Right lobe of liver (tissue), 6 donors: Measurements from ENCODE around the gene ARHGEF2. TPM values are rescaled to one million over a fixed set of nuclear protein-coding genes. Genes with fewer than 3 reads are reported as not detected.

Experiments
- ATAC-seq, 4 donors: fragments of 200-7000 bp; cut with Tn5 transposase; one replicate each; pipeline ENCODE4 v1.9.1; 2020; ENCODE audit warnings: mild to moderate bottlenecking in 4 of 4, moderate library complexity in 4 of 4
- DNase-seq, 3 donors: peaks; one replicate each; pipeline ENCODE4 v3.0.0-alpha.2; 2020
- H3K27ac ChIP-seq, 3 donors: fragments of 200-600 bp; one replicate each; pipeline ENCODE4 v1.8.0; 2022
- H3K27me3 ChIP-seq, 2 donors: fragments of 200-600 bp; one replicate each; pipeline ENCODE4 v1.8.0; 2022
- H3K36me3 ChIP-seq, 4 donors: fragments of 200-600 bp; sonication (generic) in 1 of 4; one replicate each; pipeline versions ENCODE4 v1.5.1 to v1.8.0; 2017 to 2022; ENCODE audit warnings: control low read depth in 1 of 4
- H3K4me1 ChIP-seq, 4 donors: fragments of 200-600 bp; sonication (generic) in 1 of 4; one replicate each; pipeline versions ENCODE4 v1.5.1 to v1.8.0; 2017 to 2022; ENCODE audit warnings: control low read depth in 1 of 4
- H3K4me3 ChIP-seq, 3 donors: fragments of 200-600 bp; one replicate each; pipeline ENCODE4 v1.8.0; 2022
- H3K9me3 ChIP-seq, 4 donors: fragments of 200-600 bp; sonication (generic) in 1 of 4; one replicate each; pipeline versions ENCODE4 v1.5.1 to v1.8.0; 2017 to 2022; ENCODE audit warnings: control low read depth in 1 of 4
- POLR2A ChIP-seq: fragments of 450-650 bp; IDR thresholded peaks from one replicate; pipeline ENCODE4 v1.6.1; 2017; ENCODE audit warnings: antibody characterized with exemption, mild to moderate bottlenecking
- WGBS: methylation state at CpG from one replicate; pipeline ENCODE4 v1.1.6; 2018; ENCODE audit warnings: low coverage, low lambda C conversion rate; ENCODE audit not compliant: insufficient coverage; ENCODE audit errors: missing lambda C conversion rate; 5-methylcytosine and 5-hydroxymethylcytosine counted together
- intact Hi-C, 2 donors: fragments of 100-400 bp; cut with DNase I; formaldehyde crosslinking; loops; one replicate each; pipeline versions ENCODE4 v1.11.2 to v1.14.1; 2022
- long read RNA-seq: library from polyadenylated mRNA; unstranded; transcript quantifications from one replicate; pipeline ENCODE4 v2.0.0, GENCODE V29; 2019
- total RNA-seq, 6 experiments: library from RNA; depleted of rRNA in 2 of 6; stranded (reverse); fragments of >200 nt in 2 of 6; fragmentation: NEBNext Ultra II Directional in 3 of 6; extraction: Animal tissue kit (Norgen Biotek cat#: 25700) in 3 of 6; gene quantifications; one replicate each; pipeline versions ENCODE4 v1.1.0 to v1.2.4, GENCODE V29; 2016 to 2023
- TF ChIP-seq, protein P1 (sequence below), 4 donors: fragments of 200-600 bp in 3 of 4; fragments of 450-650 bp in 1 of 4; IDR thresholded peaks; one replicate each; pipeline versions ENCODE4 v1.5.1 to v1.8.0; 2016 to 2022; ENCODE audit warnings: antibody characterized with exemption in 4 of 4, mild to moderate bottlenecking in 2 of 4
- donor health status: DM: no; HTN: yes; CAD: no.
- donor health status: DM: no; HTN: no; CAD: no.
- donor health status: DM: no; HTN: no; CAD: no.
- donor health status: DM: no; HTN: yes; CAD: no.
- donor health status: DM: no; HTN: yes; CAD: no.

The ARHGEF2 gene
- 10 to 100 TPM in 4 of 6 experiments, 1 to 10 TPM in 2; 7.9 to 23.8 (median 13.1) TPM for total RNA-seq
- long read RNA-seq: 0 reads

DNA sequence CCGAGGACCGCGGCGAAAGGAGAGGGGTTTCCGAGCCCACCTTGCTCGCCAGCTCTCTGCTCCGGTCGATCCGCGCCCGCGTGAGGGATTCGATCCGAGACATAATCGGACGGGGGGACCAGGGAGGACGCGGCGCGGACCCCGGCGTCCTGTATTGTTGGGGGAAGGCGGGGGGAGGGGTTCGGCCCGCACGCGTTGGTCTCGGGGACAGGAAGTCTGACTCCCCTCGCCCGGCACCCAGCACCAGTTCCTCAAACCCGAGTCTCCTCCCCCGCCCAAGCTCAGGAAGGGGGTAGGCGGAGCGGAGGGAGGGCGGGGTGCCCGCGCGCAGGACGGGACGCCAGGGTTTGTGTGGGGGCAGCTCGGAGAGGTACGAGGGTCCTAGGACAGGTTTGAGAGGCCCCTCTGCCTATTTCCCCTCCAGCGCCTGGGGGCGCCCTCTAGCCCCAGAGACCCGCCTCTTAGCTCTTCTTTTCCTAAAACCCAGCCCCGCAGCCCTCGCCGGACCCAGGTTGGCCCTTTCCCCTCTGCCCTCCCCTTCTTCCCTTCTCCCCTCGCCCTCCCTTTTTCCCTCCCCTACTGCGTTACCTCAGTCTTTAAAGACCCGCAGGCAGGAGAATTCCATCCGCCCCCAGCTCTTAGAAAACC, at the start of gene ARHGEF2:
Gene ARHGEF2 (minus strand): TSS at position 223 of the 648 bp plus-strand sequence. CDS start 120 bp downstream, at position 103.
- WGBS: 9% methylated on average over 12 of the region's 52 CpGs
- peak; percentile 76 to 78 (median 78) for ATAC-seq
- intact Hi-C loops: no loop called here

DNA sequence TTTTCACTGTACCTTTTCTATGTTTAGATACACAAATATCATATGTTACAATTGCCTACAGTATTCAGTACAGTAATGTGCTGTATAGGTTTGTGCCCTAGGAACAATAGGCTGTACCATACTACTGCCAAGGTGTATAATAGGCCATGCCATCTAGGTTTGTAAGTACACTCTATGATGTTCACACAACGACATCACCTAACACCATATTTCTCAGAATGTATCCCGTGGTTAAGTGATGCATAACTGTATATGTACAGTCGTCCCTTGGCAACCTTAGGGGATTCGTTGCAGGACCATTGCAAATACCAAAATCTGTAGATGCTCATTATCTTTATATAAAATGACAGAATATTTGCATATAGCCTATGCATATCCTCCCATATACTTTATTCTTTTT, 48.2 kb upstream of the ARHGEF2 start:
- Histone ChIP-seq H3K9me3 (no peaks in the 10 kb centered on the region), H3K4me3 (no peak overlapping the region), H3K27ac (no peak overlapping the region), H3K36me3 (no peaks in the 10 kb centered on the region), H3K4me1 (no peaks in the 10 kb centered on the region), H3K27me3 (no peaks in the 10 kb centered on the region)
- DNase-seq (no peak), ATAC-seq (no peak)
- 76% methylated on average over 4 of the region's 4 CpGs for WGBS
- TF ChIP-seq, protein P1, sequence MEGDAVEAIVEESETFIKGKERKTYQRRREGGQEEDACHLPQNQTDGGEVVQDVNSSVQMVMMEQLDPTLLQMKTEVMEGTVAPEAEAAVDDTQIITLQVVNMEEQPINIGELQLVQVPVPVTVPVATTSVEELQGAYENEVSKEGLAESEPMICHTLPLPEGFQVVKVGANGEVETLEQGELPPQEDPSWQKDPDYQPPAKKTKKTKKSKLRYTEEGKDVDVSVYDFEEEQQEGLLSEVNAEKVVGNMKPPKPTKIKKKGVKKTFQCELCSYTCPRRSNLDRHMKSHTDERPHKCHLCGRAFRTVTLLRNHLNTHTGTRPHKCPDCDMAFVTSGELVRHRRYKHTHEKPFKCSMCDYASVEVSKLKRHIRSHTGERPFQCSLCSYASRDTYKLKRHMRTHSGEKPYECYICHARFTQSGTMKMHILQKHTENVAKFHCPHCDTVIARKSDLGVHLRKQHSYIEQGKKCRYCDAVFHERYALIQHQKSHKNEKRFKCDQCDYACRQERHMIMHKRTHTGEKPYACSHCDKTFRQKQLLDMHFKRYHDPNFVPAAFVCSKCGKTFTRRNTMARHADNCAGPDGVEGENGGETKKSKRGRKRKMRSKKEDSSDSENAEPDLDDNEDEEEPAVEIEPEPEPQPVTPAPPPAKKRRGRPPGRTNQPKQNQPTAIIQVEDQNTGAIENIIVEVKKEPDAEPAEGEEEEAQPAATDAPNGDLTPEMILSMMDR (IDR thresholded peaks at IDR 0.05): no peak
- TF ChIP-seq POLR2A: no peak
- intact Hi-C loops: no loop called here

More for the DNA sequence above, at the start of gene ARHGEF2:
- no peaks in the 10 kb centered on the region for H3K9me3 ChIP-seq
- peak within 1 kb of the TSS; percentile 57 to 63 (median 59) for H3K4me3 ChIP-seq
- no peaks in the 10 kb centered on the region for H3K36me3 ChIP-seq
- peaks cover 0 to 6% (median 0%) of the 10 kb centered on the region in 4 donors for H3K4me1 ChIP-seq
- peak within 1 kb of the TSS; percentile 73 to 89 (median 77) for H3K27ac ChIP-seq
- DNase-seq: peak; percentile 78 to 88 (median 88)
- TF ChIP-seq, protein P1 (IDR thresholded peaks at IDR 0.05): peak in 3 of 4 donors; percentile 9 to 14 (median 12)
- peak; percentile 56 for TF ChIP-seq POLR2A
- H3K27me3 ChIP-seq: no peaks in the 10 kb centered on the region

DNA sequence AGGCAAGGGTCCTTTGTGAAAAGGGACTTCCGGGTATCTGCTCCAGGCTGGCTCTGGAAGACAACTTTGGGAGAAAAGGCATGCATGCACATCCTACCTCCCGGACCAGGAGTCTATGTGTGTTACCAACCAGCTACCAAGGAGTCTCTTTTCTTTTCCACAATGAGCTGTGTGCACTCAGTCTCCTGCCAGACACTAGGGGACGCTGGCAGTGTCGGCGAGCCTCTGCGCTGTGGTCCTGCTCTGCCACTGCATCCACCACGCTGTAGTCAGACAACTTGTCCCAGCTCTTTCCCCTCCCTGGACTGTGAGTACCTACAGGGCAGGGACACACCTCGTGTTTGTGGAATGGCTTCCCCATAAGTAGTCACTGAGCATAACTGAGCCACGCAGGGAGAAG, 47.5 kb upstream of the ARHGEF2 start:
- DNase-seq: peak in 1 of 3 donors; percentile 40
- WGBS: 18% methylated on average over 8 of the region's 9 CpGs
- H3K4me1 ChIP-seq: no peaks in the 10 kb centered on the region
- no peaks in the 10 kb centered on the region for H3K36me3 ChIP-seq
- TF ChIP-seq, protein P1 (IDR thresholded peaks at IDR 0.05): peak; percentile 37 to 44 (median 38)
- no peak for TF ChIP-seq POLR2A
- no peak overlapping the region for H3K4me3 ChIP-seq
- H3K9me3 ChIP-seq: no peaks in the 10 kb centered on the region
- H3K27me3 ChIP-seq: no peaks in the 10 kb centered on the region
- intact Hi-C loops: no loop called here
- peak; percentile 67 to 83 (median 75) for ATAC-seq
- H3K27ac ChIP-seq: no peak overlapping the region

DNA sequence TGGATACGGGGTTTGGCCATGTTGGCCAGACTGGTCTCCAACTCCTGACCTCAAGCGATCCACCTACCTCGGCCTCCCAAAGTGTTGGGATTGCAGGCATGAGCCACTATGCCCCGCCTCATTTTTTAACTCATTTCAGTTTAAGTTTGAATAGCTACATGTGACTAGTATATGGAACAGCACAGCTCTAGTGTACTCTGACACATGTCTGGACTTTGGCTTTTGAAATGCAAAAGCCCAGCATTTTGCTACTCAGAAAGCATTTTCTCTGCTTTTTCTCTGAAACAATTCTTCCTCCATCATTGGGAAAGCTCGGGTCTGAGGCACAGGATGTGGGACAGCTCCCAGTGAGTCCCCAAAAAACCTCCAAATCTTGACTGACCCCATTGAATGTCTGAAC, 46.5 kb upstream of the ARHGEF2 start:
- intact Hi-C loops: no loop called here
- WGBS: 51% methylated on average over 5 of the region's 5 CpGs
- H3K27me3 ChIP-seq: no peaks in the 10 kb centered on the region
- no peak overlapping the region for H3K4me3 ChIP-seq
- ATAC-seq: no peak
- TF ChIP-seq, protein P1 (IDR thresholded peaks at IDR 0.05): no peak
- no peak for TF ChIP-seq POLR2A
- no peak for DNase-seq
- no peak overlapping the region for H3K27ac ChIP-seq
- no peaks in the 10 kb centered on the region for H3K36me3 ChIP-seq
- H3K9me3 ChIP-seq: no peaks in the 10 kb centered on the region
- peaks cover 0 to 4% (median 1%) of the 10 kb centered on the region in 4 donors for H3K4me1 ChIP-seq
